ENCODE results near the gene FYB1.

DNA sequence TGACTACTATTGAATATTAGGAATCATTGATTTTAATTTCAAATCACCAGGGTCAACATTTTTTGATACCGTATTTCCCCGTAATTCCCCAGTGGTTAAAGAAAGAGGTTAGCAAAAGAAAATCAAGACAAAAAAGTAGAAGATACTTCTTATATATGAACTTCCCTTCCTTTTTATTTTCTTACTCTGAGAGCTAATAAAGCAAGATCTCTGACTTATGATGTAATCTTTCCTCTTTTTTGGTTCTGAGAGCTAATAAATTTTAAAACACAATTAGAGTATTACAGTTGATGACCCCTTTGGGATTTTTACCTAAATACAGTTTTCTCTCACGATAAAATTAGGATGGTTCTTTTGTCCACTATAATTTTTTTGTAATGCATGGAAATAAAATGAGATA lies 9.2 kb upstream of the FYB1 start:
- TF ChIP-seq SIN3A (IDR thresholded peaks at IDR 0.05; ENCODE audit: borderline replicate concordance, insufficient read depth, low read depth, low read length) (no peak), POLR2AphosphoS5 (IDR thresholded peaks at IDR 0.05; ENCODE audit: low read depth, low read length) (no peak)

Data from Panc1 (cell line).